ENCODE results near the gene FAM234B.

The FAM234B gene

GRCh38 chr12:13094367-13094766 is 50.2 kb downstream of the FAM234B start:
- DNase-seq = no peak

- peak; percentile 9 for DNase-seq
These were observed 51.2 kb downstream of the FAM234B start for GRCh38 chr12:13095266-13095995.

- no peak for DNase-seq
These were observed 53.4 kb downstream of the FAM234B start for GRCh38 chr12:13097491-13098011.

GRCh38 chr12:13099066-13099843 is 55.1 kb downstream of the FAM234B start:
- peak; percentile 59 for DNase-seq

GRCh38 chr12:13099844-13100604 is 55.8 kb downstream of the FAM234B start:
- peak; percentile 51 for DNase-seq

GRCh38 chr12:13100605-13100881 is 56.4 kb downstream of the FAM234B start:
- DNase-seq = no peak

- peak; percentile 95 for DNase-seq
These were observed 56.9 kb downstream of the FAM234B start for GRCh38 chr12:13100882-13101769.

- DNase-seq = peak; percentile 86
These were observed 57.7 kb downstream of the FAM234B start for GRCh38 chr12:13101821-13102375.

GRCh38 chr12:13102461-13103195 is 58.4 kb downstream of the FAM234B start:
- peak; percentile 53 for DNase-seq

- DNase-seq = no peak
These were observed 59.3 kb downstream of the FAM234B start, which contains the start of gene GSG1 for GRCh38 chr12:13103391-13104033. Gene GSG1, minus strand, starts transcription at chr12:13103667. Its CDS starts 155 bp downstream, at chr12:13103512.

- DNase-seq = no peak
These were observed 60.2 kb downstream of the FAM234B start for GRCh38 chr12:13104409-13104808.

GRCh38 chr12:13105781-13106180 is 61.6 kb downstream of the FAM234B start:
- no peak for DNase-seq

GRCh38 chr12:13106666-13107065 is 62.5 kb downstream of the FAM234B start:
- no peak for DNase-seq

GRCh38 chr12:13112968-13113367 is 68.8 kb downstream of the FAM234B start:
- DNase-seq = no peak

GRCh38 chr12:13114251-13115052 is 70.3 kb downstream of the FAM234B start:
- DNase-seq = no peak

GRCh38 chr12:13116259-13116658 is 72.1 kb downstream of the FAM234B start:
- no peak for DNase-seq

GRCh38 chr12:13117029-13117428 is 72.8 kb downstream of the FAM234B start:
- no peak for DNase-seq

GRCh38 chr12:13119826-13120225 is 75.6 kb downstream of the FAM234B start:
- no peak for DNase-seq

- no peak for DNase-seq
These were observed 76.2 kb downstream of the FAM234B start for GRCh38 chr12:13120413-13120812.

GRCh38 chr12:13121568-13121967 is 77.4 kb downstream of the FAM234B start:
- DNase-seq = no peak
